Measurements from ENCODE around the gene FEM1B.
A peak's percentile ranks its signal among the peaks of the same experiment; 100 is the strongest.

The FEM1B gene

DNA sequence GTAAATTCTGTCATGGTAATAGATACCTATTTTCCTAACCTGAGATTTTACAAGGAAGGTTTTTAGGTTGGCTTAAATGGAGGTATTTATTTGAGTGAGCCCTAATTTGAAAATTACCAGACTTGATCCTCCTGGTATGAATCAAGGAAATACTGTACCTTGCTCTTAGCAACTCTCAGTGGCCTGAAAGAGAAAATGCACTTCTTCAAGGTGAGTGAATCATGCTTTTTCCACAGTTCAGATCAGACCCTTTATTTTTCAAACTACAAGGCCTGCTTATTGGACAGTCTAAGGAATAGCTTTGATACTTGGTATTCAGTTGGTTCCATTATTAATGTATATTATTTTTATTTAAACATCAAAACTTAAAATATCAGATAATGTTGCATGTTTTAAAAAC, 15.4 kb downstream of the FEM1B start:
- TF ChIP-seq POLR2AphosphoS5 (IDR thresholded peaks at IDR 0.05; ENCODE audit: low read depth) = no peak
- TF ChIP-seq GABPA (IDR thresholded peaks at IDR 0.05; ENCODE audit: low read depth) = no peak
- TF ChIP-seq SPI1 (IDR thresholded peaks at IDR 0.05; ENCODE audit: borderline replicate concordance, low read depth) = no peak
- TF ChIP-seq, protein P1, sequence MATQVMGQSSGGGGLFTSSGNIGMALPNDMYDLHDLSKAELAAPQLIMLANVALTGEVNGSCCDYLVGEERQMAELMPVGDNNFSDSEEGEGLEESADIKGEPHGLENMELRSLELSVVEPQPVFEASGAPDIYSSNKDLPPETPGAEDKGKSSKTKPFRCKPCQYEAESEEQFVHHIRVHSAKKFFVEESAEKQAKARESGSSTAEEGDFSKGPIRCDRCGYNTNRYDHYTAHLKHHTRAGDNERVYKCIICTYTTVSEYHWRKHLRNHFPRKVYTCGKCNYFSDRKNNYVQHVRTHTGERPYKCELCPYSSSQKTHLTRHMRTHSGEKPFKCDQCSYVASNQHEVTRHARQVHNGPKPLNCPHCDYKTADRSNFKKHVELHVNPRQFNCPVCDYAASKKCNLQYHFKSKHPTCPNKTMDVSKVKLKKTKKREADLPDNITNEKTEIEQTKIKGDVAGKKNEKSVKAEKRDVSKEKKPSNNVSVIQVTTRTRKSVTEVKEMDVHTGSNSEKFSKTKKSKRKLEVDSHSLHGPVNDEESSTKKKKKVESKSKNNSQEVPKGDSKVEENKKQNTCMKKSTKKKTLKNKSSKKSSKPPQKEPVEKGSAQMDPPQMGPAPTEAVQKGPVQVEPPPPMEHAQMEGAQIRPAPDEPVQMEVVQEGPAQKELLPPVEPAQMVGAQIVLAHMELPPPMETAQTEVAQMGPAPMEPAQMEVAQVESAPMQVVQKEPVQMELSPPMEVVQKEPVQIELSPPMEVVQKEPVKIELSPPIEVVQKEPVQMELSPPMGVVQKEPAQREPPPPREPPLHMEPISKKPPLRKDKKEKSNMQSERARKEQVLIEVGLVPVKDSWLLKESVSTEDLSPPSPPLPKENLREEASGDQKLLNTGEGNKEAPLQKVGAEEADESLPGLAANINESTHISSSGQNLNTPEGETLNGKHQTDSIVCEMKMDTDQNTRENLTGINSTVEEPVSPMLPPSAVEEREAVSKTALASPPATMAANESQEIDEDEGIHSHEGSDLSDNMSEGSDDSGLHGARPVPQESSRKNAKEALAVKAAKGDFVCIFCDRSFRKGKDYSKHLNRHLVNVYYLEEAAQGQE (IDR thresholded peaks at IDR 0.05; ENCODE audit: insufficient replicate concordance, low read depth) = no peak
- TF ChIP-seq, protein P2, sequence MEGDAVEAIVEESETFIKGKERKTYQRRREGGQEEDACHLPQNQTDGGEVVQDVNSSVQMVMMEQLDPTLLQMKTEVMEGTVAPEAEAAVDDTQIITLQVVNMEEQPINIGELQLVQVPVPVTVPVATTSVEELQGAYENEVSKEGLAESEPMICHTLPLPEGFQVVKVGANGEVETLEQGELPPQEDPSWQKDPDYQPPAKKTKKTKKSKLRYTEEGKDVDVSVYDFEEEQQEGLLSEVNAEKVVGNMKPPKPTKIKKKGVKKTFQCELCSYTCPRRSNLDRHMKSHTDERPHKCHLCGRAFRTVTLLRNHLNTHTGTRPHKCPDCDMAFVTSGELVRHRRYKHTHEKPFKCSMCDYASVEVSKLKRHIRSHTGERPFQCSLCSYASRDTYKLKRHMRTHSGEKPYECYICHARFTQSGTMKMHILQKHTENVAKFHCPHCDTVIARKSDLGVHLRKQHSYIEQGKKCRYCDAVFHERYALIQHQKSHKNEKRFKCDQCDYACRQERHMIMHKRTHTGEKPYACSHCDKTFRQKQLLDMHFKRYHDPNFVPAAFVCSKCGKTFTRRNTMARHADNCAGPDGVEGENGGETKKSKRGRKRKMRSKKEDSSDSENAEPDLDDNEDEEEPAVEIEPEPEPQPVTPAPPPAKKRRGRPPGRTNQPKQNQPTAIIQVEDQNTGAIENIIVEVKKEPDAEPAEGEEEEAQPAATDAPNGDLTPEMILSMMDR (IDR thresholded peaks at IDR 0.05; ENCODE audit: insufficient read depth, low read length) = no peak
- no peak for DNase-seq (ENCODE audit: low read depth in 1 of 2, low spot score in 1 of 2)
- Histone ChIP-seq H3K27me3 (ENCODE audit: insufficient read depth, poor library complexity, severe bottlenecking) (no peaks in the 10 kb centered on the region), H3K27ac (replicated peaks) (no peak overlapping the region), H3K4me3 (replicated peaks; ENCODE audit: insufficient read depth, low read length) (no peak overlapping the region)

DNA sequence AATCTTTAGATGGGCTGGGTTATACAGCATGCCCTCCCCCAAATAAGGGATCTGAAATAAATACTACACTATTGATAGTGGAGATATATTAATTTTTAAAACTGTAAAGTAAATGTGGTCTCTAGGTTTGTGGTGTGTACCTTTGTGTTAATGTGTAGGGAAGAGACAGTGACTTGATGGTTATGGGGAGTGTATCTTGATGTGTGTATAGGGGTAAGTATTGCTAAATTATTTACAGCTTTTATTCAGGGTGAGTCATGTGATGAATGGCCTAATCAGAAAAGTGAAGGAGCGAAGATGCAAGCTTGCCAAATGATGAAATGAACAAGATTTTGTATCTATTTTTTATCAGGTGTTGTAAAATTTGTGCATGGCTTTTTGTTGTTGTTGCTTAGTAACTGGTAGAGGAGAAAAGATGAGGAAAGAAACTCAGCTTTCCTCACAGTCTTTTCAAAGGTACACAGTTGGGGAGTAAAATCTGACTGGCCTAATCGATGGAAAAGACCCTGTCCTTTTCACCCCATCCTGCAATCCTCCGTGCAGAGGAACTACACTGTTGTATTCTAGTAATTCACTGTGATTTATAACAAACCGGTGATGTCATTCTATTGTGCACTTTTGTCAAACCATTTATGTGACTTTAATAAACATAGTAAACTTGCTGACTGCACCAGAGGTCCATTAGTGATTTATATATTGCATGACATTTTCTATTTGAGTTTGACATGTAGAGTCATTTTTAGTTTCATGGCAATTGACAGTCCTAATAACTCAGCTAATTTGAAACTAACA, 17.7 kb downstream of the FEM1B start:
- no peak overlapping the region for H3K4me3 ChIP-seq (replicated peaks; ENCODE audit: insufficient read depth, low read length)
- H3K27me3 ChIP-seq (ENCODE audit: insufficient read depth, poor library complexity, severe bottlenecking) = no peaks in the 10 kb centered on the region
- TF ChIP-seq GABPA (IDR thresholded peaks at IDR 0.05; ENCODE audit: low read depth) (no peak), SPI1 (IDR thresholded peaks at IDR 0.05; ENCODE audit: borderline replicate concordance, low read depth) (no peak)
- DNase-seq (ENCODE audit: low read depth in 1 of 2, low spot score in 1 of 2) = no peak
- no peak overlapping the region for H3K27ac ChIP-seq (replicated peaks)

DNA sequence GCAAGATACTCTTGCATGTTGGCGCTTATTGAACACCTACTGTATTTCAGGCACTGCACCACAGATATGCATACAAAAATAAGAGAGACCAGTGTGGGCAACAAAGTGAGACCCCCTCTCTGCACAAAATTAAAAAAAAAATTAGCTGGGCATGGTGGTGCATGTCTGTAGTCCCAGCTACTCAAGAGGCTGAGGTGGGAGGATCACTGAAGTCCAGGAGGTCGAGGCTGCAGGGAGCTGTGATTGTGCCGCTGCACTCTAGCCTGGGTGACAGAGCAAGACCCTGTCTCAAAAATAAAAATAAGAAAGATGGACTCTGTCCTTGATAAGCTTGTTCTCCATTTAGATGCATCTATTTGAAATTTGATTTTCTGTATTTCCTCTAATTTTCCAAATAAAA, 20.8 kb downstream of the FEM1B start:
- Histone ChIP-seq H3K27ac (replicated peaks) (no peak overlapping the region), H3K27me3 (ENCODE audit: insufficient read depth, poor library complexity, severe bottlenecking) (no peaks in the 10 kb centered on the region), H3K4me3 (replicated peaks; ENCODE audit: insufficient read depth, low read length) (no peak overlapping the region)
- DNase-seq (ENCODE audit: low read depth in 1 of 2, low spot score in 1 of 2) = no peak
- TF ChIP-seq SPI1 (IDR thresholded peaks at IDR 0.05; ENCODE audit: borderline replicate concordance, low read depth) (no peak), GABPA (IDR thresholded peaks at IDR 0.05; ENCODE audit: low read depth) (no peak)
- TF ChIP-seq, protein P1 (IDR thresholded peaks at IDR 0.05; ENCODE audit: insufficient replicate concordance, low read depth) = no peak
- TF ChIP-seq, protein P2 (IDR thresholded peaks at IDR 0.05; ENCODE audit: insufficient read depth, low read length) = no peak

DNA sequence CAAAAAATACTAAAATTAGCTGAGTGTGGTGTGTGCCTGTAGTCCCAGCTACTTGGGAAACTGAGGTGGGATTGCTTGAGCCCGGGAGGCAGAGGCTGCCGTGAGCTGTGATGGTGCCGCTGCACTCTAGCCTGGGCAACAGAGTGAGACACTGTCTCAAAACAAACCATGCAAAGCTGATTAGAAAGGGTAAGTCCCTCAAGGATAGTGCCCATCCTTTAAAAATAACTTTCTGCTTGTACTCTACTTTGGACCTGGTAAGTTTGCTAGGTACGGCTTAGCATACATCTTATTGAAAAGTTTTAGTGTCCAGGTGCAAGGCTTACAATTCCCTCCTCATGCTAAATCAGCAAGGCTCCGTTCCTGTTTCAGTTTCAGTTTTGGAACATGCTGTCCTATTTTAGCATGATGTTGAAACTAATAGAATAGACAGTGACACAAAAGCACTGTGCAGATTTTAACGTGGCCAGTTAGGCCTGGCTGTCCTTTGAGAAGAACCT, 21.4 kb downstream of the FEM1B start:
- Histone ChIP-seq H3K27me3 (ENCODE audit: insufficient read depth, poor library complexity, severe bottlenecking) (no peaks in the 10 kb centered on the region), H3K4me3 (replicated peaks; ENCODE audit: insufficient read depth, low read length) (peak overlapping the region; percentile 23), H3K27ac (replicated peaks) (peak overlapping the region; percentile 37)
- no peak for TF ChIP-seq GABPA (IDR thresholded peaks at IDR 0.05; ENCODE audit: low read depth)
- no peak for TF ChIP-seq SPI1 (IDR thresholded peaks at IDR 0.05; ENCODE audit: borderline replicate concordance, low read depth)
- TF ChIP-seq, protein P2 (IDR thresholded peaks at IDR 0.05; ENCODE audit: insufficient read depth, low read length) = no peak
- TF ChIP-seq, protein P1 (IDR thresholded peaks at IDR 0.05; ENCODE audit: insufficient replicate concordance, low read depth) = no peak
- no peak for TF ChIP-seq POLR2AphosphoS5 (IDR thresholded peaks at IDR 0.05; ENCODE audit: low read depth)
- peak in 1 of 2 experiments; percentile 22 for DNase-seq (ENCODE audit: low read depth in 1 of 2, low spot score in 1 of 2)
